H1 (cell line): ENCODE measurements around the gene OPHN1. TPM values are rescaled to one million over a fixed set of nuclear protein-coding genes. Genes with fewer than 3 reads are reported as not detected.

Source experiments
- CTCF ChIA-PET: fragments of 300-600 bp; sonication (Branson Sonifier 250); formaldehyde crosslinking; loops from one replicate; lab custom pipeline; 2021; ENCODE audit not compliant: partially characterized antibody; lab: Charles Lee
- POLR2A ChIA-PET: fragments of 300-600 bp; sonication (Branson Sonifier 250); formaldehyde crosslinking; loops from one replicate; lab custom pipeline; 2021; ENCODE audit warnings: inconsistent platforms; ENCODE audit not compliant: partially characterized antibody; lab: Charles Lee
- DNase-seq, 2 experiments: peaks; one replicate each; pipeline versions ENCODE4 v3.0.0 to v3.0.0-alpha.2; 2010 to 2022; ENCODE audit warnings: low spot score in 2 of 2, low read depth in 1 of 2, mixed read lengths in 1 of 2
- FAIRE-seq: peaks from 2 replicates; lab custom pipeline; 2011; peaks lifted over from hg19 to GRCh38; lab: Jason Lieb, UNC
- H2AFZ ChIP-seq: 2 replicates; pipeline ENCODE4 v1.8.1; 2012; ENCODE audit warnings: low read length, inconsistent platforms
- H2AK5ac ChIP-seq: 2 replicates; pipeline ENCODE4 v1.6.1; 2013; ENCODE audit warnings: low read depth, low read length
- H2BK120ac ChIP-seq: replicated peaks from 2 replicates; pipeline ENCODE3; 2013; ENCODE audit warnings: low read depth, low read length, inconsistent platforms
- H2BK12ac ChIP-seq: 2 replicates; pipeline ENCODE4 v1.6.1; 2013; ENCODE audit warnings: low read depth, low read length
- H2BK15ac ChIP-seq: 2 replicates; pipeline ENCODE4 v1.6.1; 2013; ENCODE audit warnings: low read length
- H2BK20ac ChIP-seq: 2 replicates; pipeline ENCODE4 v1.6.1; 2013; ENCODE audit warnings: low read length
- H2BK5ac ChIP-seq: 2 replicates; pipeline ENCODE4 v1.6.1; 2013; ENCODE audit warnings: low read depth, low read length
- H3K14ac ChIP-seq: 2 replicates; pipeline ENCODE4 v1.6.1; 2013; ENCODE audit warnings: inconsistent platforms; ENCODE audit not compliant: insufficient read length
- H3K18ac ChIP-seq: 2 replicates; pipeline ENCODE4 v1.6.1; 2013; ENCODE audit warnings: low read length; ENCODE audit errors: extremely low read depth
- H3K23ac ChIP-seq: 2 replicates; pipeline ENCODE4 v1.6.1; 2013; ENCODE audit warnings: inconsistent platforms; ENCODE audit not compliant: insufficient read length
- H3K23me2 ChIP-seq: 2 replicates; pipeline ENCODE4 v1.6.1; 2013; ENCODE audit warnings: low read depth, low read length
- H3K27ac ChIP-seq: 2 replicates; pipeline ENCODE4 v1.6.1; 2011; ENCODE audit warnings: low read depth, low read length, inconsistent platforms
- H3K27me3 ChIP-seq, 4 experiments: replicated peaks in 1 of 4; 1 replicate in 1 of 4; 2 replicates in 3 of 4; pipeline versions ENCODE4 v1.6.1 to v1.8.1; 2011 to 2013; ENCODE audit warnings: low read length in 3 of 4, mild to moderate bottlenecking in 3 of 4, inconsistent platforms in 2 of 4, mixed read lengths in 2 of 4, moderate library complexity in 1 of 4; ENCODE audit not compliant: control insufficient read depth in 3 of 4, insufficient read depth in 3 of 4; ENCODE audit errors: extremely low read depth in 1 of 4
- H3K36me3 ChIP-seq, 4 experiments: 2 replicates each; pipeline versions ENCODE4 v1.6.1 to v1.8.1; 2011 to 2013; ENCODE audit warnings: mild to moderate bottlenecking in 4 of 4, low read length in 3 of 4, moderate library complexity in 2 of 4, control low read depth in 1 of 4, inconsistent platforms in 1 of 4; ENCODE audit not compliant: insufficient read depth in 4 of 4, control insufficient read depth in 2 of 4
- H3K4ac ChIP-seq: replicated peaks from 2 replicates; pipeline ENCODE3; 2013; ENCODE audit warnings: low read length, low read depth, mixed read lengths, inconsistent platforms; ENCODE audit not compliant: insufficient read length
- H3K4me1 ChIP-seq, 4 experiments: replicated peaks in 1 of 4; 1 replicate in 1 of 4; 2 replicates in 3 of 4; pipeline versions ENCODE4 v1.6.1 to v1.8.1; 2011 to 2013; ENCODE audit warnings: low read length in 3 of 4, inconsistent platforms in 2 of 4, mixed read lengths in 1 of 4; ENCODE audit not compliant: insufficient read depth in 4 of 4, control insufficient read depth in 3 of 4
- H3K4me2 ChIP-seq, 2 experiments: 2 replicates each; pipeline versions ENCODE4 v1.6.1 to v1.8.1; 2011 to 2013; ENCODE audit warnings: low read depth in 2 of 2, low read length in 2 of 2, control low read depth in 1 of 2, inconsistent platforms in 1 of 2, mild to moderate bottlenecking in 1 of 2; ENCODE audit not compliant: insufficient read depth in 1 of 2
- H3K4me3 ChIP-seq, 4 experiments: fragments of 200-600, 300-600 bp in 1 of 4; sonication (generic), shearing (Covaris generic), sonication (Bioruptor Twin) in 1 of 4; 2 replicates each; pipeline versions ENCODE4 v1.5.1 to v1.8.1; 2011 to 2016; ENCODE audit warnings: low read length in 4 of 4, low read depth in 3 of 4, control low read depth in 2 of 4, inconsistent platforms in 2 of 4, mild to moderate bottlenecking in 2 of 4, mixed read lengths in 1 of 4, moderate library complexity in 1 of 4; ENCODE audit not compliant: insufficient read depth in 2 of 4; ENCODE audit errors: extremely low read depth in 1 of 4
- H3K56ac ChIP-seq: replicated peaks from 2 replicates; pipeline ENCODE3; 2013; ENCODE audit warnings: low read depth, mild to moderate bottlenecking, mixed read lengths, low read length, inconsistent platforms; ENCODE audit not compliant: insufficient read length
- H3K79me1 ChIP-seq: 2 replicates; pipeline ENCODE4 v1.6.1; 2013; ENCODE audit warnings: low read depth, low read length, control low read depth
- H3K79me2 ChIP-seq, 2 experiments: 2 replicates each; pipeline versions ENCODE4 v1.6.1 to v1.8.1; 2012 to 2013; ENCODE audit warnings: low read length in 2 of 2, mild to moderate bottlenecking in 2 of 2, inconsistent platforms in 1 of 2; ENCODE audit not compliant: insufficient read depth in 2 of 2, control insufficient read depth in 1 of 2
- H3K9ac ChIP-seq, 4 experiments: replicated peaks in 1 of 4; 1 replicate in 1 of 4; 2 replicates in 3 of 4; pipeline versions ENCODE4 v1.6.1 to v1.8.1; 2011 to 2013; ENCODE audit warnings: low read depth in 3 of 4, low read length in 3 of 4, control low read depth in 2 of 4, mild to moderate bottlenecking in 2 of 4, moderate library complexity in 2 of 4, inconsistent platforms in 1 of 4; ENCODE audit errors: extremely low read depth in 1 of 4
- H3K9me3 ChIP-seq, 2 experiments: 2 replicates each; pipeline versions ENCODE4 v1.6.1 to v1.8.1; 2012 to 2013; ENCODE audit warnings: mild to moderate bottlenecking in 2 of 2, moderate library complexity in 2 of 2, control low read depth in 1 of 2, inconsistent platforms in 1 of 2, low read depth in 1 of 2, low read length in 1 of 2, mixed read lengths in 1 of 2; ENCODE audit not compliant: insufficient read depth in 2 of 2
- H4K20me1 ChIP-seq, 2 experiments: replicated peaks in 1 of 2; 2 replicates each; pipeline versions ENCODE3 to v1.8.1; 2011 to 2013; ENCODE audit warnings: inconsistent platforms in 2 of 2, low read length in 2 of 2, mild to moderate bottlenecking in 1 of 2; ENCODE audit not compliant: insufficient read depth in 2 of 2, control insufficient read depth in 1 of 2
- H4K5ac ChIP-seq: 2 replicates; pipeline ENCODE4 v1.6.1; 2013; ENCODE audit warnings: low read length, low read depth, mixed read lengths, inconsistent platforms; ENCODE audit not compliant: insufficient read length
- H4K8ac ChIP-seq: 2 replicates; pipeline ENCODE4 v1.8.0; 2013; ENCODE audit warnings: mild to moderate bottlenecking, moderate library complexity, low read length, inconsistent platforms; ENCODE audit not compliant: insufficient read depth; ENCODE audit errors: extremely low read depth
- H4K91ac ChIP-seq: replicated peaks from 2 replicates; pipeline ENCODE3; 2013; ENCODE audit warnings: low read length, mixed read lengths, inconsistent platforms; ENCODE audit not compliant: insufficient read length
- GTF2F1 ChIP-seq: IDR thresholded peaks from 2 replicates; pipeline ENCODE4 v1.6.1; 2012; ENCODE audit warnings: low read depth, low read length, improper control_type of control experiment, borderline replicate concordance
- HDAC6 ChIP-seq: IDR thresholded peaks from one replicate; pipeline ENCODE4 v1.7.1; 2012; ENCODE audit warnings: low read depth, mild to moderate bottlenecking, inconsistent platforms, low read length, moderate library complexity
- JUN ChIP-seq: IDR thresholded peaks from 2 replicates; pipeline ENCODE4 v1.6.1; 2011; ENCODE audit warnings: low read depth, mild to moderate bottlenecking, improper control_type of control experiment, low read length
- KDM5A ChIP-seq: fragments of 200-600 bp; IDR thresholded peaks from 2 replicates; pipeline ENCODE4 v1.7.1; 2012; ENCODE audit warnings: mild to moderate bottlenecking, low read length, inconsistent platforms, mixed read lengths
- MAFK ChIP-seq: IDR thresholded peaks from 2 replicates; pipeline ENCODE4 v1.6.1; 2012; ENCODE audit warnings: low read depth, mild to moderate bottlenecking, improper control_type of control experiment, low read length
- NRF1 ChIP-seq: IDR thresholded peaks from 2 replicates; pipeline ENCODE4 v1.6.1; 2011; ENCODE audit warnings: mild to moderate bottlenecking, low read depth, low read length, improper control_type of control experiment
- RBBP5 ChIP-seq: IDR thresholded peaks from 2 replicates; pipeline ENCODE4 v1.7.1; 2012; ENCODE audit warnings: low read depth, mild to moderate bottlenecking, inconsistent platforms, low read length, moderate library complexity, borderline replicate concordance
- RNF2 ChIP-seq: fragments of 200-900, 300-1000 bp; sonication (generic); IDR thresholded peaks from 2 replicates; pipeline ENCODE4 v1.7.1; 2016; ENCODE audit warnings: borderline replicate concordance, low read depth, mild to moderate bottlenecking, antibody characterized with exemption, low read length; ENCODE audit not compliant: poor library complexity, severe bottlenecking; ENCODE audit errors: missing control alignments
- TAF1 ChIP-seq: IDR thresholded peaks from 2 replicates; pipeline ENCODE4 v1.6.1; 2011; ENCODE audit warnings: mild to moderate bottlenecking, low read depth, low read length
- TCF12 ChIP-seq: IDR thresholded peaks from 2 replicates; pipeline ENCODE4 v1.6.1; 2011; ENCODE audit warnings: low read depth, mild to moderate bottlenecking, low read length
- TEAD4 ChIP-seq: IDR thresholded peaks from 2 replicates; pipeline ENCODE4 v1.6.1; 2012; ENCODE audit warnings: low read depth, low read length, inconsistent platforms, mixed read lengths
- WGBS, 2 experiments: shearing (Covaris generic) in 1 of 2; methylation state at CpG; one replicate each; pipeline versions ENCODE4 v1.1.6 to v1.1.7; 2013 to 2015; ENCODE audit warnings: low lambda C conversion rate in 2 of 2, mixed read lengths in 2 of 2, inconsistent platforms in 1 of 2, low coverage in 1 of 2, missing lambda C conversion rate in 1 of 2; ENCODE audit not compliant: insufficient replicate concordance in 2 of 2, insufficient coverage in 1 of 2, insufficient read length in 1 of 2; ENCODE audit errors: extremely low coverage in 1 of 2, missing lambda C conversion rate in 1 of 2; 5-methylcytosine and 5-hydroxymethylcytosine counted together
- polyA plus RNA-seq, 7 experiments: library from polyadenylated mRNA; depleted of rRNA in 3 of 7; stranded (reverse) in 5 of 7; unstranded in 2 of 7; fragments of >200 nt in 5 of 7; fragments of 200-250 nt in 2 of 7; gene quantifications; 1 replicate in 5 of 7; 2 replicates in 1 of 7; 4 replicates in 1 of 7; pipeline versions ENCODE4 v1.2.1 to v1.2.3, GENCODE V29; 2011 to 2013; ENCODE audit warnings: missing spikeins in 2 of 7, mixed read lengths in 2 of 7
- total RNA-seq: library from RNA; stranded (reverse); fragmentation: NEBNext Ultra II Directional; extraction: Animal tissue kit (Norgen Biotek cat#: 25700); gene quantifications from 2 replicates; pipeline ENCODE4 v1.2.1, GENCODE V29; 2021
- TF ChIP-seq, protein P1 (sequence below), 3 experiments: IDR thresholded peaks; 1 replicate in 2 of 3; 2 replicates in 1 of 3; pipeline versions ENCODE4 v1.5.1 to v1.6.1; 2011; ENCODE audit warnings: low read length in 3 of 3, mild to moderate bottlenecking in 3 of 3, inconsistent platforms in 2 of 3, low read depth in 1 of 3, moderate library complexity in 1 of 3; ENCODE audit not compliant: insufficient read depth in 1 of 3; ENCODE audit errors: control extremely low read depth in 1 of 3

Gene OPHN1
- total and polyA plus RNA-seq, 2 of the 8 experiments (the other 6 are each of a cell fraction or from before 2014, with no cell fraction given), result 1.2 to 3.5 TPM

GRCh38 chrX:68098431-68098830 is 334.9 kb downstream of the OPHN1 start:
- Histone ChIP-seq H3K9me3 (no peaks in the 10 kb centered on the region), H2BK12ac (no peak overlapping the region), H3K56ac (no peak overlapping the region), H2BK20ac (no peak overlapping the region), H3K4me2 (no peak overlapping the region), H3K9ac (no peak overlapping the region), H2BK120ac (no peak overlapping the region), H3K4me3 (no peak overlapping the region), H2BK5ac (no peak overlapping the region), H3K4me1 (peaks cover 0 to 3% (median 0%) of the 10 kb centered on the region in 4 experiments; a peak in 1 of 7 replicates), H3K27ac (no peak overlapping the region), H3K14ac (no peak overlapping the region), H3K23me2 (no peaks in the 10 kb centered on the region), H2AFZ (no peak overlapping the region), H3K79me1 (no peaks in the 10 kb centered on the region), H3K18ac (no peak overlapping the region), H3K36me3 (no peaks in the 10 kb centered on the region), H4K5ac (no peak overlapping the region), H3K23ac (no peak overlapping the region), H4K8ac (no peak overlapping the region), H3K4ac (no peak overlapping the region), H2BK15ac (no peak overlapping the region), H3K79me2 (no peaks in the 10 kb centered on the region), H2AK5ac (no peak overlapping the region), H4K20me1 (no peaks in the 10 kb centered on the region), H4K91ac (no peak overlapping the region), H3K27me3 (no peaks in the 10 kb centered on the region)
- POLR2A ChIA-PET, result no interaction called here
- WGBS, 2 experiments, result 78% methylated on average over 2 of the region's 2 CpGs; no CpG with 5 or more reads in 1 of the 2 experiments
- peak; percentile 7 for FAIRE-seq
- CTCF ChIA-PET, result interaction anchor here (0.7 kb wide), 1 partner anchor 9 kb away, joined by 3 read pairs; no protein-coding TSS in a partner anchor
- DNase-seq, result no peak
- no peak for TF ChIP-seq RNF2
- no peak for TF ChIP-seq JUN
- no peak for TF ChIP-seq KDM5A
- TF ChIP-seq TAF1, result no peak
- TF ChIP-seq TCF12, result no peak
- TF ChIP-seq, protein P1, sequence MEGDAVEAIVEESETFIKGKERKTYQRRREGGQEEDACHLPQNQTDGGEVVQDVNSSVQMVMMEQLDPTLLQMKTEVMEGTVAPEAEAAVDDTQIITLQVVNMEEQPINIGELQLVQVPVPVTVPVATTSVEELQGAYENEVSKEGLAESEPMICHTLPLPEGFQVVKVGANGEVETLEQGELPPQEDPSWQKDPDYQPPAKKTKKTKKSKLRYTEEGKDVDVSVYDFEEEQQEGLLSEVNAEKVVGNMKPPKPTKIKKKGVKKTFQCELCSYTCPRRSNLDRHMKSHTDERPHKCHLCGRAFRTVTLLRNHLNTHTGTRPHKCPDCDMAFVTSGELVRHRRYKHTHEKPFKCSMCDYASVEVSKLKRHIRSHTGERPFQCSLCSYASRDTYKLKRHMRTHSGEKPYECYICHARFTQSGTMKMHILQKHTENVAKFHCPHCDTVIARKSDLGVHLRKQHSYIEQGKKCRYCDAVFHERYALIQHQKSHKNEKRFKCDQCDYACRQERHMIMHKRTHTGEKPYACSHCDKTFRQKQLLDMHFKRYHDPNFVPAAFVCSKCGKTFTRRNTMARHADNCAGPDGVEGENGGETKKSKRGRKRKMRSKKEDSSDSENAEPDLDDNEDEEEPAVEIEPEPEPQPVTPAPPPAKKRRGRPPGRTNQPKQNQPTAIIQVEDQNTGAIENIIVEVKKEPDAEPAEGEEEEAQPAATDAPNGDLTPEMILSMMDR (IDR thresholded peaks at IDR 0.05; ENCODE audit: control extremely low read depth in 1 of 3, insufficient read depth in 1 of 3, low read depth in 1 of 3, low read length in 3 of 3), result no peak
- no peak for TF ChIP-seq NRF1
- no peak for TF ChIP-seq GTF2F1
- no peak for TF ChIP-seq TEAD4
- no peak for TF ChIP-seq RBBP5
- no peak for TF ChIP-seq HDAC6
- TF ChIP-seq MAFK, result no peak
